NCI-H1092 (cell line): ENCODE results near the gene SREBF1.

Experiments
- DNase-seq: peaks from one replicate; lab custom pipeline; 2025; lab: John Stamatoyannopoulos, UW

Gene SREBF1

DNA sequence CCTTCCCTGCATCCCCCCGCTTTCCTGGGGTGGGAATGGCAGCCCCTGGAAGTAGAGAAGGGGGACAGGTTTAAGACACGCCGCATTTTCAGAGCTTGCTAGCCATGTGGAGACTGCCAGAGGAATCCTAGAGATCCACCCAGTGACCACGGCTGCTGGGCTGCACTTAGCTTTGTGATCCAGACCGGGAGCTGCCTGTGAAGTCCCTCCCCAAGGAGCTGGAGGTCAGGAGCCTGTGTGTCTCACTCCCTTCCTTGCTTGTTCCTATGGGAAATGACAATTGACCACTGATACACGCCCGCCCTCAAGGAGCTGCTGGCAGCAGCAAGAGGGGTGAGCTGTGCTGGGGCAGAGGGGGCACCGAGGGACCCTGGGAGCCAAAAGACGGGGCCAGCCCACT lies 73.7 kb downstream of the SREBF1 start:
- no peak for DNase-seq

DNA sequence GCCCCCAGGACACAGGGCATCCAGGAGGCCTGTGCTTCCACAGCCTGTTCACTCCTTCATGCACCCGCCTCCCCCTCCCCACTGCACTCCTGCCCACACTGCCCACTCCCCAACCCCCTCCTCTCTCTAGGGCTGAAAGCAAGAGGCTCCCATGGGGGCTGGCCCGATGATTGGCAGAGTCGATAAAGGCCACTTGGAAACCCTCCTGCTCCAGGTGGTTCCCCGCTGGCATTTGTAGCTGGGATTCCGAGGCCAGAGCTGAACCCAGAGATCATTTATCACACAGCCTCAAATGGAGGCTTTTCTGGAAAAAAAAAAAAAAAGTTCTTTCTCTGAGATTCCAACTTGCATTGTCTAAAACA lies 74.1 kb downstream of the SREBF1 start:
- no peak for DNase-seq
